Measurements from ENCODE around the gene CCDC121.

DNA sequence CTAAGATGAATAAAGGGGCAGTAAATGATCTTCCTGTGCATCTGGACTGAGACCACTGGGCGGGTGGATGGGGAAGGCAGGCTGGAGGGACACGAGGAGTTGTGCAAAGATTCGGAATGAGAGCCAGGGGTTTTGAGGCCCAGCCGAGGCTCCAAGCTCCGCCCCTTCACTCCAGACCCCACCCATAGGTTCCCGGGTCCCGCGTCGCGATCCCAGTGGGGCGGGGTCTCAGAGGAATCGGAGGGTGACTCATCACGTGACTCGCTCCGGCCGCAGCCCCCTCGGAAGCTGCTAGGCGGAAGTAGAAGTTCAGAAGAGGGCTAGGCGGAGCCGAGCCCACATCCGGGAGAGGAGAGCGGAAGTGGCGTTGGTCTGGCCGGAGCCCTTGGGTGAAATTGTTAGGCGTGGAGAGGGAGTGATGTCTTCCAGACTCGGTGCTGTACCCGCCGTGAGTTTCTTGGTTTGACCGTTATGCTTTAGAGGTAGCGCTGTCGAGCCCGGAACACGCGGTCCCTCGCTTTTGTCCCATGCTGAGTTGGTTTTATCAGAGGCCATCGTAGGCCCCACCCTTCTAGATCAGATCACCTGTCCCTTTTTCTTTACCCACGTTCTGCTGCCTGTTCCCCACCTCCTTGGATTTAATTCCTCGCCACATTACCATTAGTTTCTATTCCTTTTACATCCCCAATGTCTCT lies 46.0 kb downstream of the CCDC121 start, which contains the start of gene ZNF512:
- TF ChIP-seq, protein P1, sequence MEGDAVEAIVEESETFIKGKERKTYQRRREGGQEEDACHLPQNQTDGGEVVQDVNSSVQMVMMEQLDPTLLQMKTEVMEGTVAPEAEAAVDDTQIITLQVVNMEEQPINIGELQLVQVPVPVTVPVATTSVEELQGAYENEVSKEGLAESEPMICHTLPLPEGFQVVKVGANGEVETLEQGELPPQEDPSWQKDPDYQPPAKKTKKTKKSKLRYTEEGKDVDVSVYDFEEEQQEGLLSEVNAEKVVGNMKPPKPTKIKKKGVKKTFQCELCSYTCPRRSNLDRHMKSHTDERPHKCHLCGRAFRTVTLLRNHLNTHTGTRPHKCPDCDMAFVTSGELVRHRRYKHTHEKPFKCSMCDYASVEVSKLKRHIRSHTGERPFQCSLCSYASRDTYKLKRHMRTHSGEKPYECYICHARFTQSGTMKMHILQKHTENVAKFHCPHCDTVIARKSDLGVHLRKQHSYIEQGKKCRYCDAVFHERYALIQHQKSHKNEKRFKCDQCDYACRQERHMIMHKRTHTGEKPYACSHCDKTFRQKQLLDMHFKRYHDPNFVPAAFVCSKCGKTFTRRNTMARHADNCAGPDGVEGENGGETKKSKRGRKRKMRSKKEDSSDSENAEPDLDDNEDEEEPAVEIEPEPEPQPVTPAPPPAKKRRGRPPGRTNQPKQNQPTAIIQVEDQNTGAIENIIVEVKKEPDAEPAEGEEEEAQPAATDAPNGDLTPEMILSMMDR (IDR thresholded peaks at IDR 0.05; ENCODE audit: low read depth, low read length, poor library complexity, severe bottlenecking) = no peak
- TF ChIP-seq EZH2phosphoT487 (IDR thresholded peaks at IDR 0.05; ENCODE audit: borderline replicate concordance, low read length) = no peak
